ENCODE measurements around the gene TAC1. TPM values are rescaled to one million over a fixed set of nuclear protein-coding genes. Genes with fewer than 3 reads are reported as not detected.
"Not testable (repeated sequence)": the region's sequence is repeated elsewhere in the genome, so short reads cannot be mapped to it uniquely, and the experiment has no call there.

TAC1 gene
- total RNA-seq, 2 experiments from 2014 or later = not detected

DNA sequence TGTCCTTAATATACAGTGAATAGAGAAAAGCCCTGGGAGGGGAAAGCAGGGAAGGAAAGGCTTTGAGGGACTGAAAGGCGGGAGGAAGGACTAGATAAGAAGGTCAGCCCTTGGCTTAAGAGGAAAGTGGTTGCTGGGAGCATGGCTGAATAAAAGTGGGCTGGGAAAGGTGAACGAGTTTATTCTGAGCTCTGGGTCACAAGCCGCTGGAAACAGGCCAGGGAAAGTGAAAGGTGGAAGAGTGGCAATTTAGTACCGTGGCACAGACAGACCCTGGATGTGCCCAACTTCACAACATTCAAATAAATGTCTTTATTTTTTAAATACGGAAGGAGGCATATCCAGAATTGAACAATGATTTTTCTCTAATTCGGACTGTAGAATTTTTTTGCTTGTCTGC is 39.7 kb downstream of the TAC1 start:
- no peak overlapping the region for H3K27ac ChIP-seq (ENCODE audit: low read depth in 1 of 2, low read length in 2 of 2)
- no peaks in the 10 kb centered on the region for H3K36me3 Mint-ChIP-seq (ENCODE audit: low read depth)
- H3K9me3 Mint-ChIP-seq = no peaks in the 10 kb centered on the region
- ATAC-seq (ENCODE audit: poor library complexity) = no peak
- ChIA-PET CTCF (no interaction called here), POLR2A (no interaction called here)
- H3K36me3 ChIP-seq (ENCODE audit: insufficient read depth, low read length) = no peaks in the 10 kb centered on the region
- H3K9me3 ChIP-seq (ENCODE audit: control insufficient read depth in 1 of 2, insufficient read depth in 1 of 2, low read length in 2 of 2) = no peaks in the 10 kb centered on the region
- H3K4me1 ChIP-seq (ENCODE audit: insufficient read depth, low read length) = no peaks in the 10 kb centered on the region
- H3K4me3 Mint-ChIP-seq = no peak overlapping the region
- H3K4me3 ChIP-seq (ENCODE audit: low read length) = no peak overlapping the region
- TF ChIP-seq, protein P1, sequence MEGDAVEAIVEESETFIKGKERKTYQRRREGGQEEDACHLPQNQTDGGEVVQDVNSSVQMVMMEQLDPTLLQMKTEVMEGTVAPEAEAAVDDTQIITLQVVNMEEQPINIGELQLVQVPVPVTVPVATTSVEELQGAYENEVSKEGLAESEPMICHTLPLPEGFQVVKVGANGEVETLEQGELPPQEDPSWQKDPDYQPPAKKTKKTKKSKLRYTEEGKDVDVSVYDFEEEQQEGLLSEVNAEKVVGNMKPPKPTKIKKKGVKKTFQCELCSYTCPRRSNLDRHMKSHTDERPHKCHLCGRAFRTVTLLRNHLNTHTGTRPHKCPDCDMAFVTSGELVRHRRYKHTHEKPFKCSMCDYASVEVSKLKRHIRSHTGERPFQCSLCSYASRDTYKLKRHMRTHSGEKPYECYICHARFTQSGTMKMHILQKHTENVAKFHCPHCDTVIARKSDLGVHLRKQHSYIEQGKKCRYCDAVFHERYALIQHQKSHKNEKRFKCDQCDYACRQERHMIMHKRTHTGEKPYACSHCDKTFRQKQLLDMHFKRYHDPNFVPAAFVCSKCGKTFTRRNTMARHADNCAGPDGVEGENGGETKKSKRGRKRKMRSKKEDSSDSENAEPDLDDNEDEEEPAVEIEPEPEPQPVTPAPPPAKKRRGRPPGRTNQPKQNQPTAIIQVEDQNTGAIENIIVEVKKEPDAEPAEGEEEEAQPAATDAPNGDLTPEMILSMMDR (IDR thresholded peaks at IDR 0.05) = no peak
- peaks cover 4% of the 10 kb centered on the region for H3K27me3 Mint-ChIP-seq
- peaks cover 0 to 2% of the 10 kb centered on the region in 2 experiments for H3K27me3 ChIP-seq (ENCODE audit: control insufficient read depth in 1 of 2, insufficient read depth in 2 of 2, low read length in 2 of 2)
- H3K4me1 Mint-ChIP-seq (ENCODE audit: low read depth) = no peaks in the 10 kb centered on the region
- H3K27ac Mint-ChIP-seq = no peak overlapping the region
- intact Hi-C loops (cut with DNase I, micrococcal nuclease) = no loop called here
- DNase-seq = no peak

DNA sequence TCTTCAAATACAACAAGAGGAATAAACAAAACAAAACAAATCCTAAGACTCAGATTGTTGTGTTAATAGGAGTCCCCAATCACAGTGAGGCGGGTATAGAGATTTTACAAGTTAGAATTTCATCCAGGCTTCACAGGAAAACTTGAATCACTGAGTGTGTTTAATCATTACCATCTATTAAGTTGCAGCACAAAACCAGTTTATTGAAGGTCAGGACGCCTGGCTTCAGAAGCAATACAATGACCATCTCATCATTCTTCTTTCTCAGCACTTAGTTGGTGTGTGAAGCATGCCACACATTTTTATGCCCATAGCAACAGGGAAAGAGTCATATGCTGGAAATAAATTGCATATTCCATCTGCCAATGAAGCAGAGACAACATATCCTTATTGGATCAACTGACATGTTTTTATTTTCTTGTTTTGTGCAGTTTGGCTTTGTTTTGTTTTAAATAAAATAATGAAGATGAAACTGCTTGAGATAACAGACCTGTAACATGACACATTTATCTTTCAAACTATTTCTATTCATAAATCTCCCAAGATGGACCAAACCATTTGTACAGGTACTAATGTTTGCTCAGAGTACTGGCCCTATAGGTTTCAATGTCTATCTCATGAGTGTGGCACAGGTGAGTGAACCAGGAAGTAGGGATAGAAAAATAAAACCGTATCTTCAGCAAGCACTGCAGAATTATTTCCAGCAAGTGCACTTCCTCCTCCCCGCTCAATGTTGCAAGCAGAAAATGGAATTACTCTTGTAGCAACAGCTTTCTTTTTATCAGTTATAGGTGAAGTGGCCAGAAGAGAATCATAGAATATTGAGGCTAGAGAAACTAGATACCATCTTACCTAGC is 40.4 kb downstream of the TAC1 start:
- peaks cover 0 to 2% of the 10 kb centered on the region in 2 experiments for H3K27me3 ChIP-seq (ENCODE audit: control insufficient read depth in 1 of 2, insufficient read depth in 2 of 2, low read length in 2 of 2)
- no peaks in the 10 kb centered on the region for H3K4me1 ChIP-seq (ENCODE audit: insufficient read depth, low read length)
- ATAC-seq (ENCODE audit: poor library complexity) = no peak
- DNase-seq = no peak
- intact Hi-C loops (cut with DNase I, micrococcal nuclease) = no loop called here
- TF ChIP-seq, protein P1 (IDR thresholded peaks at IDR 0.05) = no peak
- H3K4me3 Mint-ChIP-seq = no peak overlapping the region
- no peaks in the 10 kb centered on the region for H3K9me3 ChIP-seq (ENCODE audit: control insufficient read depth in 1 of 2, insufficient read depth in 1 of 2, low read length in 2 of 2)
- POLR2A ChIA-PET = no interaction called here
- CTCF ChIA-PET = no interaction called here
- no peaks in the 10 kb centered on the region for H3K9me3 Mint-ChIP-seq
- no peak overlapping the region for H3K27ac Mint-ChIP-seq
- no peaks in the 10 kb centered on the region for H3K36me3 ChIP-seq (ENCODE audit: insufficient read depth, low read length)
- H3K4me1 Mint-ChIP-seq (ENCODE audit: low read depth) = no peaks in the 10 kb centered on the region
- H3K27ac ChIP-seq (ENCODE audit: low read depth in 1 of 2, low read length in 2 of 2) = no peak overlapping the region
- H3K27me3 Mint-ChIP-seq = peaks cover 6% of the 10 kb centered on the region
- H3K36me3 Mint-ChIP-seq (ENCODE audit: low read depth) = no peaks in the 10 kb centered on the region
- no peak overlapping the region for H3K4me3 ChIP-seq (ENCODE audit: low read length)

DNA sequence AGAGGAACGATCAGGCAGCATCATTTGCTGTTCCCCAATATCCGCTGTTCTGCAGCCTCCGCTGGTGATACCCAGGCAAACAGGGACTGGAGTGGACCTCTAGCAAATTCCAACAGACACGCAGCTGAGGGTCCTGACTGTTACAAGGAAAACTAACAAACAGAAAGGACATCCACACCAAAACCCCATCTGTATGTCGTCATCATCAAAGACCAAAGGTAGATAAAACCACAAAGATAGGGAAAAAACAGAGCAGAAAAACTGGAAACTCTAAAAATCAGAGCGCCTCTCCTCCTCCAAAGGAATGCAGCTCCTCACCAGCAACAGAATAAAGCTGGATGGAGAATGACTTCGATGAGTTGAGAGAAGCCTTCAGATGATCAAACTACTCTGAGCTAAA is 54.5 kb downstream of the TAC1 start:
- H3K27ac ChIP-seq (ENCODE audit: low read depth in 1 of 2, low read length in 2 of 2); ATAC-seq (ENCODE audit: poor library complexity); H3K4me3 ChIP-seq (ENCODE audit: low read length); CTCF ChIA-PET; H3K36me3 Mint-ChIP-seq (ENCODE audit: low read depth); intact Hi-C loops (cut with DNase I, micrococcal nuclease); DNase-seq; H3K4me1 ChIP-seq (ENCODE audit: insufficient read depth, low read length); H3K27ac Mint-ChIP-seq; H3K27me3 ChIP-seq (ENCODE audit: control insufficient read depth in 1 of 2, insufficient read depth in 2 of 2, low read length in 2 of 2); H3K4me3 Mint-ChIP-seq; H3K27me3 Mint-ChIP-seq; H3K4me1 Mint-ChIP-seq (ENCODE audit: low read depth); POLR2A ChIA-PET; H3K9me3 ChIP-seq (ENCODE audit: control insufficient read depth in 1 of 2, insufficient read depth in 1 of 2, low read length in 2 of 2); H3K36me3 ChIP-seq (ENCODE audit: insufficient read depth, low read length); H3K9me3 Mint-ChIP-seq: not testable (repeated sequence)

Other genes with a start within 250 kb of the TAC1 start
- gene ASNS, start 140.3 kb downstream of the TAC1 start, total RNA-seq = 10 to 100 TPM; 18.3 to 19.5 TPM